ENCODE results near the gene ARX.

The ARX gene

GRCh38 chrX:25016938-25017598 lies 1.3 kb upstream of the ARX start:
- no peak for DNase-seq (ENCODE audit: low read depth in 4 of 4, low spot score in 1 of 4)

GRCh38 chrX:25016361-25016671 lies 551 bp upstream of the ARX start:
- no peak for DNase-seq (ENCODE audit: low read depth in 4 of 4, low spot score in 1 of 4)

GRCh38 chrX:25014366-25014838 lies 1.4 kb downstream of the ARX start:
- no peak for DNase-seq (ENCODE audit: low read depth in 4 of 4, low spot score in 1 of 4)

GRCh38 chrX:25013632-25014365 lies 2.0 kb downstream of the ARX start:
- no peak for DNase-seq (ENCODE audit: low read depth in 4 of 4, low spot score in 1 of 4)

GRCh38 chrX:25012793-25013631 lies 2.8 kb downstream of the ARX start:
- no peak for DNase-seq (ENCODE audit: low read depth in 4 of 4, low spot score in 1 of 4)

DNA sequence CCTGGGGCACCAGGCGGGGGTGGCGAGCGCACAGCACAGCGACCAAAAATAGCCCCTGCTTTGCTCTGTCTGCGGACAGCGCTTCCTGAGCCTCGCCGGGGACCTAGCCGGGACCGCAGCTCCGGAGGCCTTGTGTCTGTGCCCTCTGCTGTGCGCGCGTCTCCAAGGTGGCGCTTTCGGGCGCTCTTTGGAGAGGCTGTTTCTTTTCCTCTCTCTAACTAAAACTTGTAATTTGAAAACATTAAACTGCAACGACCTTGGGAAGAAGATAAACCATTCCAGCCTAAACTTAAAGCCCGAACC lies 3.4 kb downstream of the ARX start:
- no peak for DNase-seq (ENCODE audit: low read depth in 4 of 4, low spot score in 1 of 4)

DNA sequence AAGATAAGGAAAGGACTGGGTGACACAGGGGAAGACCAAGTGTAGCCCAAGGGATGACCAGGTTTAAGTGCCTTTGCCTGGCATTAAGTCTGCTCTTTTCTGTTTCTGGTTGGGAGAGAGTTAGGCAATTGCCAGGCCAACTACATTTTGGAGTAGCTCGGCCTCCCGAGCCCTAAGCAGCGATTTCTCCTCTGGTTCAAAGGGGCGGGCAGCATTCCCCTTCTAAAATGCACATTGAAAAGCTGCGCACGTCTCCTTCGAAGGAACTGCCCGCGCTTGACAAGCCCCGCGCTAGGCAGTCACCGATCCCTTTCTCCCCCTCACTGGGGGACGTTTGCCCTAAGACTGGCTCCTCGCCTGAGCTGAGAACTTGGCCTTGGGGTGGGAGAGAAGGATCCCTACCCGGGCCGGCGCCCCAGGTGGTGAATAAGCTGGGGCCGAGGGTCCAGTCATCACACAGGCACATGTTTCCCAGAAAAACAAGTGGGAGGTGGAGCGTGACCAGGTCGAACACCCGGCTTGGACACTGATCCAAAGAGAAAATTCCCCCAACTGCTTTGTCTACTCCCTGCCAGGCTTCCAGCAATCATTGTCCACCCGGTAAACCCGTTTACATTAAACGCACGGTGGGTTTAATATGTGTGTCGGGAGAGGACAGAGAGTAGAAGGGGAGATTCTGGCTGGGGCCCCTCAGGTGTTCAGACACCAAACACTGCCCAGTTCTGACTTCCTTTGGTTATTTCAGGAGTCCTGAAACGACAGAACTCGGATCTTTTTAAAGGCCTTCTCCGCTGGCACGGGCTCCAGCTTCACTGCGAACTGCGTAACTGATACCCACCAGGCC lies 4.0 kb downstream of the ARX start:
- no peak for DNase-seq (ENCODE audit: low read depth in 4 of 4, low spot score in 1 of 4)

- no peak for DNase-seq (ENCODE audit: low read depth in 4 of 4, low spot score in 1 of 4)
These were observed 4.8 kb downstream of the ARX start for GRCh38 chrX:25010784-25011588.

GRCh38 chrX:25009407-25009806 lies 6.4 kb downstream of the ARX start:
- DNase-seq (ENCODE audit: low read depth in 4 of 4, low spot score in 1 of 4) = no peak

DNA sequence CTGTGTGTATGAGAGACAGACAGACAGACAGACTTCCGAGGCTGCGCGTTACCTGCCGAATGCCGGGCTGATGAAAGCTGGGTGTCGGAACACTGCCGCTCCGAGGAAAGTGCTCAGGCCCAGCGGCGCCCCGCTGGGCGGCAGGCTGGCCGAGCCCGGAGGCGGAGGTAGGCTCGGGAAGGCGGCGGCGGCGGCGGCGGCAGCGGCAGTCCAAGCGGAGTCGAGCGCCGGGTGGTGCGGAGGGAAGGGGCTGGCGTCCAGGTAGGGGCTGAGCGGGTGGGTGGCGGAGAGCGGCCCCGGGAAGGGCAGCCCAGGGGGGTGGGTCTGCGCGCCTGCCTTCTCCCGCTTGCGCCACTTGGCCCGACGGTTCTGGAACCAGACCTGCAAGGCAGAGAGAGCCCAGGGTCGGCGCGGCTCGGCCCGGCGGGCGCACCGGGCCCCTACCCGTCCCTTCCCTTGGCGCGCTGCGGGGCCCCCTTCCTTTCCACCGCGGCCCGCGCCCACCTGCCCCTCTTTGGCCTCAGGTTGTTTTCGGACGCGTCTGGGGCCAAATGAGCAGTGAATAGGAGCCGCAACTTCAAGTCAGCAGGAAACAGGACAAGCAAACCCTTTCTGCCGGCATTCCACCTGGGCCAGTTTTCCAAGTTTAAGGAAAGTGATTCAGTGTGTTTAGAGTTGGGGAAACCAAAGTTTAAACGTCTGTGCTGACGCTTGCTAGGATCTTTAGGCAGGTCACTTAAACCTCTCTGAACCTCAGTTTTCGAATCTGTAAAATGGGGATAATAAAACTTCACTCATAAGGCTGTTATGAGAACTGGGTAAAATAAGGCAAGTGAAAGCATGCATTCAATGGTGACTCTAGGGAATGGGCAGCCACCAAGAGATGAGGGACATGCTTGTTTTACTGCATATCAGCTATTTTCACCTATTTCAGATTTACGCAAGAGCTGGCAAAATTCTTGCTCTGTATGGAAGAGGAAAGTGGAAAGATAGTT lies 8.4 kb downstream of the ARX start:
- DNase-seq (ENCODE audit: low read depth in 4 of 4, low spot score in 1 of 4) = no peak

DNA sequence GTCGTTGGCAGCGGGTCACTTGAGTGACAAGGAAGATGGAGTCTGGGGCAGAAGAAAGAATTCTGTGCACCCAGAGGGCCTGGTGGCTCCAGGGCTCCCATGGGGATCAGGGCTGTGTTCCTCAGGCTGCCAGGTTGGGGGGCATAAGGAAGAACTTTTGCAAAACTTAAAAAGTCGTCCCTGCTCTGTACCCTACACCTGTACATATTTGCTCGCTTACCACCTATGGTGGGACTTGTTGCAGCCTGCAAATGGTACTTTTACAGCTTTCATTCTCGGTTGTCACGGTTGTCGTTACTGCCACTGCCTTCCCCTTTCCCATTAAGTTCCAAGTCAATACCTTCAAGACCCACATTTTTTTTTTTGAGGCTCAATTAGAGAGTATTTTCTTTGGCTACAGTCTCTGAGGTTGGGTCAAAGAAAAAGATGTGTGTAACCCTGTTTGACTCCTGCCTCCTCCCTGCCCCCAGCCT lies 9.1 kb downstream of the ARX start:
- DNase-seq (ENCODE audit: low read depth in 4 of 4, low spot score in 1 of 4) = no peak

DNA sequence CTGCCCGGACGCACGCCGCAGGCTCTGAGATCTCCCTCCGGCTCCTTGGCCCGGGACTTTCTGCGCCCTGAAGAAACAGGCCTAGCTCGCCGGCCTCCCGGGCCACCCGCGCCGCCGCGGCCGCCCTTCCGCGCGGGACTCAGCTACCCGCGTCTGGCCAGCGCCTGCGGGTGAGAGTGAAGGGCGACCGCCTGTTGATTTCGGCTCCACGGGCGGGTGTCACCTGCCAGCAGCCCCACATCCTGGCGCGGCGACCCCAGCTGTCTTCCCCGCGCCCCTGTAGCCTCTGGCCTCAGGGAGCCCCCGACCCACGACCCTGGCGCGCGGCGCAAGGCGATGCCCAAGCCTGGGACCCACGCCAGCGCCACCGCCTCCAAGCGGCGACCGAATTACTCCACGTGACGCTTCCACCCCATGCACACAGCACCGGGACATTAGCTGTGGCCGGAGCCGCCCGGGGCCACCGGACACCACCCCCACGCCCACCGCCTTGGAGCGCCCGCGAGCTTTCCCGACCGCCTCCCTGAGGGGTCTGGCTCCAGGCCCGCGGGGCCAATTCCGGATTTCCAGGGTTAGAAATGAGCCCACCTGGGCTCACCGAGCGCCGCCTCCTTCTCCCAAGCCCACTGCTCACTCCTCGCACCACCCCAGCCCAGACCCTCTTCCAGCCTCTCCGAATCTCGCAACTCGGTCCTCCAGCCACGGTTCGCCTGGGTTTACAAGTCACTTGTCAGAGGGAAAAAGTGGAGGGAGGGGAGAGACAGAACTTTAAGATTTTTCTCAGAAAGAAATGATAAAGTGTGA lies 10.2 kb downstream of the ARX start:
- no peak for DNase-seq (ENCODE audit: low read depth in 4 of 4, low spot score in 1 of 4)

DNA sequence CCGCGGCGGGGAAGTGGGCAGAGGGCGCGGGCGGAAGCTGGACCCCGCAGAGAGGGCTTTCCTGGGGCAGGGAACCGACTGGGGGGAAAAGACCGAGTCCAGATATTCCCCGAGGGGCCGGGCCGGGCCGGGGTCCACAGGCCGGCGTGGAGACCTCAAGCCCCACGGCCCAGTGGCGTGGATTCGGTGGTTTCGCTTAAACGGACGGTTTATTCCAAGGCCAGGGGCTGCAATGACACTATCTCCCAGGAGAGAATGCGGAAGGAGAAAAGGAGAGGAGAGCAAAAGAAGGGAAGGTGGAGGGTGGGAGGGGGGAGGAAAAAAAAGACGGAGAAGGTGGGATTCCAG lies 10.8 kb downstream of the ARX start:
- no peak for DNase-seq (ENCODE audit: low read depth in 4 of 4, low spot score in 1 of 4)

DNA sequence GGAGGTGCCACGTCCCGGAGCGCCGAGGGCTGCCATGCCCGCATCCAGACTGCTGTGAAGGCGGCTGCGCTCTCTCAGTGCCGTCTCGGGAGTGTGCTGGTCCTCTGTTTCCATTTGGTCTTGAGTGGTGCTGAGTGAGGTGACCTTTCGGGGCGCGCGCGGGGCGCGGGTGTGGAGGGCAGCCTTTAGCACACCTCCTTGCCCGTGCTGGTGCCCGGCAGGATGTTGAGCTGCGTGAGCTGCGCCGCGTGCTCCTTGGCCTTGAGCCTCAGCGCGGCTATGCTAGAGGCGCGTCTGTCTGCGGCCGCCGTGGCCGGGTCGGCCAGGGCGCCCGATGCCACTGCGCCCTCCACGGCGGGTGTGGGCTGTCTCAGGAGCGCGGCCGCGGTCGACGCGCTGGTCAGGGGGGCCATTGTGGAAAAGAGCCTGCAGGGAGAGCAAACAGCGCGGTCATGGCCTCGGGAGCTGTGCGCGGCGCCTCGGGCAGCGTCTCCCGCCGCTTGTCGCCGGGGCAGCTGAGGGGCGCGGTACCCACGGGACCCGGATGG lies 11.2 kb downstream of the ARX start:
- DNase-seq (ENCODE audit: low read depth in 4 of 4, low spot score in 1 of 4) = no peak

- DNase-seq (ENCODE audit: low read depth in 4 of 4, low spot score in 1 of 4) = no peak
These were observed 11.7 kb downstream of the ARX start for GRCh38 chrX:25004040-25004439.

GRCh38 chrX:25003066-25003849 lies 12.5 kb downstream of the ARX start:
- no peak for DNase-seq (ENCODE audit: low read depth in 4 of 4, low spot score in 1 of 4)

- DNase-seq (ENCODE audit: low read depth in 4 of 4, low spot score in 1 of 4) = no peak
These were observed 13.1 kb downstream of the ARX start for GRCh38 chrX:25002661-25003020.
